HCT116 (cell line): Measurements from ENCODE around the gene LRRFIP2.

Experiments
- CTCF ChIP-seq, 3 experiments: fragments of 200-600 bp in 1 of 3; sonication (generic) in 1 of 3; IDR thresholded peaks in 2 of 3; conservative IDR thresholded peaks in 1 of 3; 2 replicates each; pipeline ENCODE4 v1.5.1; 2012 to 2017; ENCODE audit warnings: low read depth in 2 of 3, low read length in 2 of 3, antibody characterized with exemption in 1 of 3, borderline replicate concordance in 1 of 3, control low read depth in 1 of 3, mild to moderate bottlenecking in 1 of 3, mixed read lengths in 1 of 3, mixed run types in 1 of 3, moderate library complexity in 1 of 3; ENCODE audit not compliant: insufficient read depth in 1 of 3
- EZH2phosphoT487 ChIP-seq: fragments of 200-600 bp; IDR thresholded peaks from 2 replicates; pipeline ENCODE4 v1.6.1; 2018; ENCODE audit warnings: antibody characterized with exemption, borderline replicate concordance
- POLR2A ChIP-seq: IDR thresholded peaks from 2 replicates; pipeline ENCODE4 v1.7.0; 2011; ENCODE audit warnings: borderline replicate concordance; ENCODE audit not compliant: insufficient read depth, insufficient read length; ENCODE audit errors: extremely low read depth
- RAD21 ChIP-seq: IDR thresholded peaks from 2 replicates; pipeline ENCODE4 v1.6.1; 2012; ENCODE audit warnings: low read depth, mild to moderate bottlenecking
- SRF ChIP-seq: IDR thresholded peaks from 2 replicates; pipeline ENCODE4 v1.6.1; 2012; ENCODE audit warnings: low read depth
- YY1 ChIP-seq: IDR thresholded peaks from 2 replicates; pipeline ENCODE4 v1.6.1; 2011; ENCODE audit warnings: low read length, low read depth, moderate library complexity, mild to moderate bottlenecking; ENCODE audit not compliant: insufficient replicate concordance; ENCODE audit errors: extremely low read depth
- ZFX ChIP-seq: fragments of 450-650 bp; IDR thresholded peaks from 2 replicates; pipeline ENCODE4 v1.6.1; 2017
- TF ChIP-seq, protein P1 (sequence below): IDR thresholded peaks from 2 replicates; pipeline ENCODE4 v1.6.1; 2012
- TF ChIP-seq, protein P2 (sequence below): IDR thresholded peaks from 2 replicates; pipeline ENCODE4 v1.6.1; 2012

DNA sequence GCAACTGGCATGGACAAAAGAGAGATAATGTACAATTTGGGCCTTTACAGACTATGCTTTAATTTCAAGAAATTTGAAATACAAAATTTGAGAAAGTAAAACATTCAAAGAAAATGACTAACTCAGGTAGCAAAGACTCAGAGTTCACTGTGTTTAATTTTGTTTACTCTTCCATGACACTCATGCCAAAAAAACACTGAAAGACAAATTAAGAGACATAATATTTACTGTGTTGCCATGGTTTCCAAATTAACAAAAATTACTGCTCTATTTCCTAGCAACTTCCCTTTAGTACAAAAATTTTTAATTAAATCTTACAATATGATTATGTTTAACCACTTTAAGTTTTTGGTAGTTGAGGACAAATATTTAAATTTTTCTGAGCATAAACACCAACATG is 29.6 kb downstream of the LRRFIP2 start:
- no peak for TF ChIP-seq CTCF (IDR thresholded peaks at IDR 0.05 in 2 of 3, conservative IDR thresholded peaks at IDR 0.05 in 1 of 3; ENCODE audit: borderline replicate concordance in 1 of 3, insufficient read depth in 1 of 3, low read depth in 2 of 3, low read length in 2 of 3)
- TF ChIP-seq POLR2A = no peak
- TF ChIP-seq, protein P1, sequence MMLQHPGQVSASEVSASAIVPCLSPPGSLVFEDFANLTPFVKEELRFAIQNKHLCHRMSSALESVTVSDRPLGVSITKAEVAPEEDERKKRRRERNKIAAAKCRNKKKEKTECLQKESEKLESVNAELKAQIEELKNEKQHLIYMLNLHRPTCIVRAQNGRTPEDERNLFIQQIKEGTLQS = no peak
- TF ChIP-seq ZFX = no peak
- TF ChIP-seq RAD21 = no peak
- TF ChIP-seq YY1 = no peak
- TF ChIP-seq, protein P2, sequence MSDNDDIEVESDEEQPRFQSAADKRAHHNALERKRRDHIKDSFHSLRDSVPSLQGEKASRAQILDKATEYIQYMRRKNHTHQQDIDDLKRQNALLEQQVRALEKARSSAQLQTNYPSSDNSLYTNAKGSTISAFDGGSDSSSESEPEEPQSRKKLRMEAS = no peak
- TF ChIP-seq SRF = no peak
- TF ChIP-seq EZH2phosphoT487 = no peak
